Gastroesophageal sphincter (tissue), 4 donors: ENCODE results near the gene ATP6V1E1. TPM values are rescaled to one million over a fixed set of nuclear protein-coding genes. Genes with fewer than 3 reads are reported as not detected.
"Not testable (repeated sequence)": the region's sequence is repeated elsewhere in the genome, so short reads cannot be mapped to it uniquely, and the experiment has no call there.

Experiments
- ATAC-seq: fragments of 150-250 bp; one replicate; pipeline ENCODE4 v1.9.1; 2016; ENCODE audit warnings: mild to moderate bottlenecking, moderate library complexity
- H3K27ac ChIP-seq, 4 donors: fragments of 200-600 bp; sonication (generic) in 3 of 4; 1 replicate in 3 of 4; 2 replicates in 1 of 4; pipeline ENCODE4 v1.5.1; 2016 to 2019
- H3K27me3 ChIP-seq: fragments of 200-600 bp; sonication (generic); one replicate; pipeline ENCODE4 v1.5.1; 2019
- H3K36me3 ChIP-seq, 2 donors: fragments of 200-600 bp; sonication (generic); one replicate each; pipeline ENCODE4 v1.5.1; 2019; ENCODE audit warnings: control low read depth in 1 of 2
- H3K4me1 ChIP-seq, 3 donors: fragments of 200-600 bp; sonication (generic); 1 replicate in 2 of 3; 2 replicates in 1 of 3; pipeline ENCODE4 v1.5.1; 2016 to 2019; ENCODE audit warnings: control low read depth in 2 of 3
- H3K4me3 ChIP-seq, 2 donors: fragments of 200-600 bp; sonication (generic); one replicate each; pipeline ENCODE4 v1.5.1; 2019; ENCODE audit warnings: mild to moderate bottlenecking in 1 of 2, moderate library complexity in 1 of 2
- H3K9me3 ChIP-seq, 3 donors: fragments of 200-600 bp; sonication (generic); one replicate each; pipeline ENCODE4 v1.5.1; 2017 to 2019; ENCODE audit warnings: control low read depth in 2 of 3
- EP300 ChIP-seq: sonication (generic); formaldehyde crosslinking; IDR thresholded peaks from one replicate; pipeline ENCODE4 v1.6.1; 2017; ENCODE audit warnings: antibody characterized with exemption, mild to moderate bottlenecking
- POLR2A ChIP-seq, 2 donors: fragments of 450-650 bp; IDR thresholded peaks; one replicate each; pipeline ENCODE4 v1.6.1; 2017; ENCODE audit warnings: antibody characterized with exemption in 2 of 2, mild to moderate bottlenecking in 2 of 2, moderate library complexity in 1 of 2
- POLR2AphosphoS5 ChIP-seq: sonication (generic); formaldehyde crosslinking; IDR thresholded peaks from one replicate; pipeline ENCODE4 v1.6.1; 2017; ENCODE audit warnings: antibody characterized with exemption
- WGBS, 2 donors: methylation state at CpG; one replicate each; pipeline ENCODE4 v1.1.5; 2018; ENCODE audit warnings: low coverage in 1 of 2; 5-methylcytosine and 5-hydroxymethylcytosine counted together
- total RNA-seq, 4 donors: library from RNA; depleted of rRNA; stranded (reverse); fragments of >200 nt; gene quantifications; one replicate each; pipeline ENCODE4 v1.1.0, GENCODE V29; 2016
- TF ChIP-seq, protein P1 (sequence below), 4 experiments: fragments of 200-600 bp in 2 of 4; fragments of 450-650 bp in 2 of 4; sonication (generic) in 1 of 4; IDR thresholded peaks; one replicate each; pipeline ENCODE4 v1.5.1; 2017 to 2019; ENCODE audit warnings: antibody characterized with exemption in 4 of 4, mild to moderate bottlenecking in 2 of 4, moderate library complexity in 2 of 4

The ATP6V1E1 gene
- total RNA-seq, 4 donors from 2014 or later = 146 to 252 (median 195) TPM

DNA sequence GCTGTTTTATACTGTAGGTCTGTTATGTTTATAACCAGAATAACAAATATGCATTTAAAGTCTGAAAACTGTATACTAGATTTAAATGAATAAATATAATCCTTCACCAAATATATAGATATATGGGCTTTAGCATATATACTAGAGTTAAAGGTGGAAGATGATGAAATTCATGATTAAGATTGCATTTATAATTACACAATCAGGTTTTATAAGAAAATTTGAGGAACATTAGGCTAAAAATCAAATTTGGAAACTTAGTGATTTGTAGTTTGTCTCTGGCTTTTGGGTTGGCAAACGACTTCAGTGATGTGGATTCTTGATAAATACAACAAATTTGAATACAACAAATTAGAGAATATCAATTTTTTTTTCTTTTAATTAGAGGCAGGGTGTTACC is 20.0 kb upstream of the ATP6V1E1 start:
- Histone ChIP-seq H3K4me3 (no peak overlapping the region), H3K4me1 (no peaks in the 10 kb centered on the region), H3K27me3 (no peaks in the 10 kb centered on the region), H3K27ac (no peak overlapping the region), H3K9me3 (no peaks in the 10 kb centered on the region), H3K36me3 (peaks cover 0 to 3% of the 10 kb centered on the region in 2 donors)
- TF ChIP-seq, protein P1, sequence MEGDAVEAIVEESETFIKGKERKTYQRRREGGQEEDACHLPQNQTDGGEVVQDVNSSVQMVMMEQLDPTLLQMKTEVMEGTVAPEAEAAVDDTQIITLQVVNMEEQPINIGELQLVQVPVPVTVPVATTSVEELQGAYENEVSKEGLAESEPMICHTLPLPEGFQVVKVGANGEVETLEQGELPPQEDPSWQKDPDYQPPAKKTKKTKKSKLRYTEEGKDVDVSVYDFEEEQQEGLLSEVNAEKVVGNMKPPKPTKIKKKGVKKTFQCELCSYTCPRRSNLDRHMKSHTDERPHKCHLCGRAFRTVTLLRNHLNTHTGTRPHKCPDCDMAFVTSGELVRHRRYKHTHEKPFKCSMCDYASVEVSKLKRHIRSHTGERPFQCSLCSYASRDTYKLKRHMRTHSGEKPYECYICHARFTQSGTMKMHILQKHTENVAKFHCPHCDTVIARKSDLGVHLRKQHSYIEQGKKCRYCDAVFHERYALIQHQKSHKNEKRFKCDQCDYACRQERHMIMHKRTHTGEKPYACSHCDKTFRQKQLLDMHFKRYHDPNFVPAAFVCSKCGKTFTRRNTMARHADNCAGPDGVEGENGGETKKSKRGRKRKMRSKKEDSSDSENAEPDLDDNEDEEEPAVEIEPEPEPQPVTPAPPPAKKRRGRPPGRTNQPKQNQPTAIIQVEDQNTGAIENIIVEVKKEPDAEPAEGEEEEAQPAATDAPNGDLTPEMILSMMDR (IDR thresholded peaks at IDR 0.05) = no peak
- TF ChIP-seq EP300 (no peak), POLR2AphosphoS5 (no peak), POLR2A (IDR thresholded peaks at IDR 0.05) (no peak)
- WGBS, 2 donors = 75 to 76% methylated on average over 1 of the region's 1 CpG
- ATAC-seq = no peak

DNA sequence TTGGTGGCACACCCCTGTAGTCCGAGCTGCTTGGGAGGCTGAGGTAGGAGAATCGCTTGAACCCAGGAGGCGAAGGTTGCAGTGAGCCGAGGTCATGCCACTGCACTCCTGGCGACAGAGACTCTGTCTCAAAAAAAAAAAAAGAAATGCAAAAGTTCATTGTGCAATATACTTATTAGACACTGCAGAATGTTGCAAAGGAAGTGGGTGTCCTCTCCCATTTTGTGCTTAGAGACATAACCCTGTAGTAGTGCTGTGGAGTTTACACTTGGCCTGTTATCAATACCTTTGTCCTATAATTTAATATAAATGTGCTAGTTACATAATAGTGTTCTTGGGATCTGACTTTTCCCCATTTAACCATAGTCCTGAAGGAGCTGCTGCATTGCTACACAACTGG is 19.4 kb upstream of the ATP6V1E1 start:
- no peak for TF ChIP-seq POLR2AphosphoS5
- no peak for TF ChIP-seq POLR2A (IDR thresholded peaks at IDR 0.05)
- TF ChIP-seq, protein P1 (IDR thresholded peaks at IDR 0.05) = no peak
- no peak for TF ChIP-seq EP300
- H3K9me3 ChIP-seq = no peaks in the 10 kb centered on the region
- H3K36me3 ChIP-seq = peaks cover 0 to 3% of the 10 kb centered on the region in 2 donors
- H3K27me3 ChIP-seq = no peaks in the 10 kb centered on the region
- no peak overlapping the region for H3K27ac ChIP-seq
- ATAC-seq = no peak
- no peak overlapping the region for H3K4me3 ChIP-seq
- WGBS, 2 donors = 89% methylated on average over 5 of the region's 5 CpGs; no CpG with 5 or more reads in 1 of the 2 donors
- H3K4me1 ChIP-seq = no peaks in the 10 kb centered on the region

DNA sequence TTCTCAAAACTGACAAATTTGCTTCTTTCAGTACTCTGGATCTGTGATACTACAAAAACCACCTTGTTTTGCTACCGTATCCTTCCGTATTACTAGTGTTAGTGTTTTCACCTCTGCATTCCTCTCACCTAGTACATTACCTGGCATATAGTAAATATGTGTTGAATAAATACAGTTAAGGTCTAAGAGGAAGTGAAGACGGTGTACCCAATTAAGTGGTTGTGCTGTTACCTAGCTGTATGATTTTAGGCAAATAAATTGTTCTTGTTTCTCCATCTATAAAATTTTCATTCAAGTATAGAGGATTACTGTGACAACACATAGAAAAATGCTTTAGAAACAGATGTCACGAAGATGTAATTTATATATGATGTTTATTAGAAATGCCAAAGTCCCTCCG is 18.9 kb upstream of the ATP6V1E1 start:
- TF ChIP-seq POLR2A (IDR thresholded peaks at IDR 0.05) (no peak), POLR2AphosphoS5 (no peak), EP300 (no peak)
- TF ChIP-seq, protein P1 (IDR thresholded peaks at IDR 0.05) = no peak
- 78 to 89% methylated on average over 5 of the region's 5 CpGs for WGBS, 2 donors

DNA sequence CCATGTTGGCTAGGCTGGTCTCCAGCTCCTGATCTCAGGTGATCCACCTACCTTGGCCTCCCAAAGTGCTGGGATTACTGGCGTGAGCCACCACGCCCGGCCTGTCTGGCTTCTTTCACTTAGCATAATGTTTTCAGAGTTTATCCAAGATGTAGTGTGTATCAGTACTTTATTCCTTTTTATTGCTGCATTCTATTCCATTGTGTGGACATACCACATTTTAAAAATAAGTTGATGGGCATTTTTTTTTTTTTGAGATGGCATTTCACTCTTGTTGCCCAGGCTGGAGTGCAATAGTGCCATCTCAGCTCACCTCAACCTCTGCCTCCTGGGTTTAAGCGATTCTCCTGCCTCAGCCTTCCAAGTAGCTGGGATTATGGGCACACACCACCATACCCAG is 13.8 kb upstream of the ATP6V1E1 start:
- not testable (repeated sequence) for H3K27ac ChIP-seq, H3K9me3 ChIP-seq, H3K27me3 ChIP-seq, ATAC-seq, H3K36me3 ChIP-seq, H3K4me3 ChIP-seq
- peaks cover 0 to 32% (median 8%) of the 10 kb centered on the region in 3 donors for H3K4me1 ChIP-seq
- WGBS, 2 donors = 95 to 97% methylated on average over 3 to 4 of the region's 4 CpGs

More for the DNA sequence above, 18.9 kb upstream of the ATP6V1E1 start:
- no peak for ATAC-seq
- Histone ChIP-seq H3K27me3 (no peaks in the 10 kb centered on the region), H3K4me3 (no peak overlapping the region), H3K4me1 (no peaks in the 10 kb centered on the region), H3K36me3 (peaks cover 0 to 3% of the 10 kb centered on the region in 2 donors), H3K9me3 (no peaks in the 10 kb centered on the region), H3K27ac (no peak overlapping the region)

DNA sequence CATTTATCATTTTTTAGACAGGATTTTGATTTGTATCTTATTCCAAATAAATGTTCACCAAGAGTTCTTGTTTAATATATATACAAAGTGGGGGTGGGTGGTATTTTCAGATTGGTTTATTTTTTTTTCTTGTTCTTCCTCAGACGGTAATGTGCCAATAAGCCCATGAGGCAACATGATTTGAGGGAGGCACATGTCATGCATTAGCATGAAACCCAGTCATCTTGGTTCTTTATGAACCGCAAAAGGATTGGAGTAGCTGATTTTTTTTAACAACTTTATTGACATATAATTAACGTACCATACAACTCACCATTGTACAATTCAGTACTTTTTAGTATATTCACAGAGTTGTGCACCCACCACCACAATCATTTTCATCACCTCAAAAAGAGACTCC is 12.7 kb upstream of the ATP6V1E1 start:
- no peaks in the 10 kb centered on the region for H3K9me3 ChIP-seq
- peaks cover 0 to 32% (median 8%) of the 10 kb centered on the region in 3 donors for H3K4me1 ChIP-seq
- no peak for ATAC-seq
- no peak overlapping the region for H3K4me3 ChIP-seq
- TF ChIP-seq POLR2AphosphoS5 (no peak), POLR2A (IDR thresholded peaks at IDR 0.05) (no peak), EP300 (no peak)
- TF ChIP-seq, protein P1 (IDR thresholded peaks at IDR 0.05) = no peak
- peaks cover 0 to 3% of the 10 kb centered on the region in 2 donors for H3K36me3 ChIP-seq
- no peak overlapping the region for H3K27ac ChIP-seq
- WGBS, 2 donors = 65 to 78% methylated on average over 3 of the region's 3 CpGs
- H3K27me3 ChIP-seq = no peaks in the 10 kb centered on the region
